HG02798 (cell line): ENCODE results near the gene DENND6A.
"Not testable (repeated sequence)": the region's sequence is repeated elsewhere in the genome, so short reads cannot be mapped to it uniquely, and the experiment has no call there.

ENCODE experiments used
- ATAC-seq: cut with Tn5 transposase; IDR thresholded peaks from one replicate; pipeline ENCODE4 v1.9.1; 2021; ENCODE audit warnings: mild to moderate bottlenecking; ENCODE audit not compliant: unreplicated experiment, poor library complexity

Gene DENND6A

GRCh38 chr3:57699591-57699990 lies 6.7 kb upstream of the DENND6A start:
- no peak for ATAC-seq

GRCh38 chr3:57696801-57697321 lies 4.0 kb upstream of the DENND6A start:
- ATAC-seq = no peak

GRCh38 chr3:57694146-57694545 lies 1.3 kb upstream of the DENND6A start:
- ATAC-seq = no peak

GRCh38 chr3:57692133-57692395 lies 813 bp downstream of the DENND6A start:
- not testable (repeated sequence) for ATAC-seq

- ATAC-seq = no peak
These were observed 1.3 kb downstream of the DENND6A start for GRCh38 chr3:57691411-57692132.

- ATAC-seq = no peak
These were observed 3.4 kb downstream of the DENND6A start for GRCh38 chr3:57689367-57690053.

- no peak for ATAC-seq
These were observed 4.6 kb downstream of the DENND6A start for GRCh38 chr3:57688291-57688690.

- no peak for ATAC-seq
These were observed 9.6 kb downstream of the DENND6A start for GRCh38 chr3:57683286-57683685.

- no peak for ATAC-seq
These were observed 10.6 kb downstream of the DENND6A start for GRCh38 chr3:57682284-57682683.

GRCh38 chr3:57681691-57682090 lies 11.2 kb downstream of the DENND6A start:
- ATAC-seq = no peak

GRCh38 chr3:57680046-57680445 lies 12.8 kb downstream of the DENND6A start:
- no peak for ATAC-seq

- no peak for ATAC-seq
These were observed 17.3 kb downstream of the DENND6A start for GRCh38 chr3:57675530-57675929.

- ATAC-seq = no peak
These were observed 19.7 kb downstream of the DENND6A start for GRCh38 chr3:57673156-57673555.

- ATAC-seq = no peak
These were observed 22.3 kb downstream of the DENND6A start for GRCh38 chr3:57670543-57670942.

GRCh38 chr3:57661404-57661803 lies 31.5 kb downstream of the DENND6A start:
- no peak for ATAC-seq

GRCh38 chr3:57659806-57660439 lies 33.0 kb downstream of the DENND6A start:
- no peak for ATAC-seq

- no peak for ATAC-seq
These were observed 33.7 kb downstream of the DENND6A start for GRCh38 chr3:57659004-57659673.

GRCh38 chr3:57658536-57658935 lies 34.3 kb downstream of the DENND6A start:
- ATAC-seq = no peak

- no peak for ATAC-seq
These were observed 37.1 kb downstream of the DENND6A start for GRCh38 chr3:57655727-57656126.

- ATAC-seq = no peak
These were observed 38.6 kb downstream of the DENND6A start for GRCh38 chr3:57654267-57654666.

- no peak for ATAC-seq
These were observed 40.7 kb downstream of the DENND6A start for GRCh38 chr3:57652203-57652602.
